ENCODE measurements around the gene SOHLH2. TPM values are rescaled to one million over a fixed set of nuclear protein-coding genes. Genes with fewer than 3 reads are reported as not detected.

SOHLH2 gene
- total and polyA plus RNA-seq, 4 donors: 0.04 to 0.28 (median 0.08) TPM

GRCh38 chr13:36190771-36191170 is 23.6 kb downstream of the SOHLH2 start:
- H3K27ac ChIP-seq (ENCODE audit: low read depth in 1 of 2, low read length in 1 of 2): no peak overlapping the region
- TF ChIP-seq, protein P1, sequence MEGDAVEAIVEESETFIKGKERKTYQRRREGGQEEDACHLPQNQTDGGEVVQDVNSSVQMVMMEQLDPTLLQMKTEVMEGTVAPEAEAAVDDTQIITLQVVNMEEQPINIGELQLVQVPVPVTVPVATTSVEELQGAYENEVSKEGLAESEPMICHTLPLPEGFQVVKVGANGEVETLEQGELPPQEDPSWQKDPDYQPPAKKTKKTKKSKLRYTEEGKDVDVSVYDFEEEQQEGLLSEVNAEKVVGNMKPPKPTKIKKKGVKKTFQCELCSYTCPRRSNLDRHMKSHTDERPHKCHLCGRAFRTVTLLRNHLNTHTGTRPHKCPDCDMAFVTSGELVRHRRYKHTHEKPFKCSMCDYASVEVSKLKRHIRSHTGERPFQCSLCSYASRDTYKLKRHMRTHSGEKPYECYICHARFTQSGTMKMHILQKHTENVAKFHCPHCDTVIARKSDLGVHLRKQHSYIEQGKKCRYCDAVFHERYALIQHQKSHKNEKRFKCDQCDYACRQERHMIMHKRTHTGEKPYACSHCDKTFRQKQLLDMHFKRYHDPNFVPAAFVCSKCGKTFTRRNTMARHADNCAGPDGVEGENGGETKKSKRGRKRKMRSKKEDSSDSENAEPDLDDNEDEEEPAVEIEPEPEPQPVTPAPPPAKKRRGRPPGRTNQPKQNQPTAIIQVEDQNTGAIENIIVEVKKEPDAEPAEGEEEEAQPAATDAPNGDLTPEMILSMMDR (IDR thresholded peaks at IDR 0.05; ENCODE audit: control extremely low read depth, extremely low read depth): no peak
- ATAC-seq (ENCODE audit: insufficient read depth, low FRiP score) (no peak), DNase-seq (no peak)
- H3K9me3 ChIP-seq (ENCODE audit: control insufficient read depth in 4 of 4, insufficient read depth in 3 of 4, low read length in 3 of 4): no peaks in the 10 kb centered on the region
- H3K27me3 ChIP-seq (ENCODE audit: control insufficient read depth in 3 of 3, insufficient read depth in 3 of 3, low read length in 2 of 3): no peaks in the 10 kb centered on the region
- H3K9ac ChIP-seq (ENCODE audit: insufficient read depth in 1 of 2, low read length in 2 of 2): no peak overlapping the region
- no peaks in the 10 kb centered on the region for H3K4me1 ChIP-seq (ENCODE audit: control insufficient read depth in 5 of 5, insufficient read depth in 5 of 5, low read length in 5 of 5)
- no peaks in the 10 kb centered on the region for H3K36me3 ChIP-seq (ENCODE audit: control insufficient read depth in 4 of 4, insufficient read depth in 4 of 4, low read length in 4 of 4)
- 89 to 96% methylated on average over 3 of the region's 3 CpGs for WGBS, 2 donors
- no peak overlapping the region for H3K4me3 ChIP-seq

- H3K27ac ChIP-seq (ENCODE audit: low read depth in 1 of 2, low read length in 1 of 2): no peak overlapping the region
- TF ChIP-seq, protein P1 (IDR thresholded peaks at IDR 0.05; ENCODE audit: control extremely low read depth, extremely low read depth): no peak
- H3K4me1 ChIP-seq (ENCODE audit: control insufficient read depth in 5 of 5, insufficient read depth in 5 of 5, low read length in 5 of 5): no peaks in the 10 kb centered on the region
- WGBS, 2 donors: 92 to 94% methylated on average over 1 of the region's 1 CpG
- no peaks in the 10 kb centered on the region for H3K9me3 ChIP-seq (ENCODE audit: control insufficient read depth in 4 of 4, insufficient read depth in 3 of 4, low read length in 3 of 4)
- ATAC-seq (ENCODE audit: insufficient read depth, low FRiP score) (no peak), DNase-seq (no peak)
- no peak overlapping the region for H3K4me3 ChIP-seq
- no peak overlapping the region for H3K9ac ChIP-seq (ENCODE audit: insufficient read depth in 1 of 2, low read length in 2 of 2)
- H3K27me3 ChIP-seq (ENCODE audit: control insufficient read depth in 3 of 3, insufficient read depth in 3 of 3, low read length in 2 of 3): no peaks in the 10 kb centered on the region
- no peaks in the 10 kb centered on the region for H3K36me3 ChIP-seq (ENCODE audit: control insufficient read depth in 4 of 4, insufficient read depth in 4 of 4, low read length in 4 of 4)
These were observed 25.9 kb downstream of the SOHLH2 start for GRCh38 chr13:36188441-36188840.

DNA sequence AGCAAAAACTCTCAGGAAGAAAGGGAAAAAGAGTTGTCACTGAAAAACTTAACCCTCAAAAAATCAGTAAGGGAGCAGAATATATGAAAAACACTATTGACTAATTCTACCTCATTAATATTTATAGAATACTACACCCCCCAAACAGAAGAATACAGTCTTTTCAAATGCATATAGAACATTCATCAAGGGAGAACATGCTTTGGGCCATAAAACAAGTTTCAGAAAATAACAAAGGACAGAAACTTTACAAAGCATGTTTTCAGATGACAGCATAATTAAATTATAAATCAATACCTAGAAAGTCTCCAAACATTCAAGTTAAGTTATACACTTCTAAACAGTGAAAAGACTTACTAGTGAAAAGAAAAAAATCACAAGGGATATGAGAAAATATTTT is 30.5 kb downstream of the SOHLH2 start:
- ATAC-seq (ENCODE audit: insufficient read depth, low FRiP score) (no peak), DNase-seq (no peak)
- TF ChIP-seq, protein P1 (IDR thresholded peaks at IDR 0.05; ENCODE audit: control extremely low read depth, extremely low read depth): no peak
- Histone ChIP-seq H3K27me3 (ENCODE audit: control insufficient read depth in 3 of 3, insufficient read depth in 3 of 3, low read length in 2 of 3) (no peaks in the 10 kb centered on the region), H3K9ac (ENCODE audit: insufficient read depth in 1 of 2, low read length in 2 of 2) (no peak overlapping the region), H3K27ac (ENCODE audit: low read depth in 1 of 2, low read length in 1 of 2) (no peak overlapping the region), H3K36me3 (ENCODE audit: control insufficient read depth in 4 of 4, insufficient read depth in 4 of 4, low read length in 4 of 4) (no peaks in the 10 kb centered on the region), H3K4me1 (ENCODE audit: control insufficient read depth in 5 of 5, insufficient read depth in 5 of 5, low read length in 5 of 5) (no peaks in the 10 kb centered on the region), H3K9me3 (ENCODE audit: control insufficient read depth in 4 of 4, insufficient read depth in 3 of 4, low read length in 3 of 4) (peaks cover 0 to 2% (median 0%) of the 10 kb centered on the region in 4 donors), H3K4me3 (no peak overlapping the region)

- Histone ChIP-seq H3K36me3 (ENCODE audit: control insufficient read depth in 4 of 4, insufficient read depth in 4 of 4, low read length in 4 of 4) (no peaks in the 10 kb centered on the region), H3K4me1 (ENCODE audit: control insufficient read depth in 5 of 5, insufficient read depth in 5 of 5, low read length in 5 of 5) (no peaks in the 10 kb centered on the region), H3K9ac (ENCODE audit: insufficient read depth in 1 of 2, low read length in 2 of 2) (no peak overlapping the region), H3K27ac (ENCODE audit: low read depth in 1 of 2, low read length in 1 of 2) (no peak overlapping the region), H3K4me3 (no peak overlapping the region), H3K9me3 (ENCODE audit: control insufficient read depth in 4 of 4, insufficient read depth in 3 of 4, low read length in 3 of 4) (no peaks in the 10 kb centered on the region), H3K27me3 (ENCODE audit: control insufficient read depth in 3 of 3, insufficient read depth in 3 of 3, low read length in 2 of 3) (no peaks in the 10 kb centered on the region)
- TF ChIP-seq, protein P1 (IDR thresholded peaks at IDR 0.05; ENCODE audit: control extremely low read depth, extremely low read depth): no peak
- ATAC-seq (ENCODE audit: insufficient read depth, low FRiP score): no peak
- 83 to 85% methylated on average over 5 of the region's 5 CpGs for WGBS, 2 donors
- no peak for DNase-seq
These were observed 38.7 kb downstream of the SOHLH2 start for GRCh38 chr13:36175621-36176020.

Measured in lung (tissue), 12 donors.